HG03378 (cell line): ENCODE results near the gene IL11.
"Not testable (repeated sequence)": the region's sequence is repeated elsewhere in the genome, so short reads cannot be mapped to it uniquely, and the experiment has no call there.

Experiments
- ATAC-seq: cut with Tn5 transposase; IDR thresholded peaks from one replicate; pipeline ENCODE4 v1.9.1; 2021; ENCODE audit warnings: mild to moderate bottlenecking, moderate library complexity; ENCODE audit not compliant: unreplicated experiment

The IL11 gene

GRCh38 chr19:55336101-55336500, 34.2 kb downstream of the IL11 start:
- no peak for ATAC-seq

- no peak for ATAC-seq
Observed at GRCh38 chr19:55333870-55334269, 36.4 kb downstream of the IL11 start.

- ATAC-seq: not testable (repeated sequence)
Observed at GRCh38 chr19:55329791-55330190, 40.5 kb downstream of the IL11 start.

GRCh38 chr19:55328774-55329318, 41.4 kb downstream of the IL11 start:
- not testable (repeated sequence) for ATAC-seq

GRCh38 chr19:55325172-55325571, 45.1 kb downstream of the IL11 start, which contains the start of gene TMEM150B:
TMEM150B (minus strand) TSS chr19:55325341; CDS start chr19:55321036, 4,305 bp downstream.
- ATAC-seq: no peak

- no peak for ATAC-seq
Observed at GRCh38 chr19:55324662-55325061, 45.6 kb downstream of the IL11 start.

GRCh38 chr19:55322204-55322885, 47.9 kb downstream of the IL11 start:
- no peak for ATAC-seq

GRCh38 chr19:55321466-55322137, 48.7 kb downstream of the IL11 start:
- no peak for ATAC-seq

- ATAC-seq: no peak
Observed at GRCh38 chr19:55320844-55321419, 49.3 kb downstream of the IL11 start.

- no peak for ATAC-seq
Observed at GRCh38 chr19:55319785-55320184, 50.5 kb downstream of the IL11 start.

GRCh38 chr19:55316646-55317045, 53.6 kb downstream of the IL11 start:
- ATAC-seq: no peak

- ATAC-seq: no peak
Observed at GRCh38 chr19:55315956-55316525, 54.2 kb downstream of the IL11 start.

GRCh38 chr19:55314396-55314795, 55.9 kb downstream of the IL11 start:
- ATAC-seq: no peak
